RWPE1 (cell line): ENCODE data around the gene B4GALT1.

Experiments
- CTCF ChIA-PET: fragments of 350-600 bp; sonication (Branson Sonifier 250); formaldehyde crosslinking; extraction: SDS; loops from one replicate; lab custom pipeline; 2021; lab: Yijun Ruan, JAX
- POLR2A ChIA-PET: fragments of 400-600 bp; formaldehyde crosslinking; extraction: SDS; loops from one replicate; lab custom pipeline; 2020; ENCODE audit warnings: antibody characterized with exemption; ENCODE audit not compliant: low non-redundant PET; lab: Yijun Ruan, JAX
- DNase-seq: peaks from one replicate; pipeline ENCODE4 v3.0.0; 2012; ENCODE audit warnings: low spot score
- H3K27ac ChIP-seq: fragments of 450-650 bp; 2 replicates; pipeline ENCODE4 v1.5.1; 2017
- TF ChIP-seq, protein P1 (sequence below): fragments of 450-650 bp; conservative IDR thresholded peaks from 2 replicates; pipeline ENCODE4 v1.5.1; 2017; ENCODE audit warnings: low read depth, mild to moderate bottlenecking

B4GALT1 gene

DNA sequence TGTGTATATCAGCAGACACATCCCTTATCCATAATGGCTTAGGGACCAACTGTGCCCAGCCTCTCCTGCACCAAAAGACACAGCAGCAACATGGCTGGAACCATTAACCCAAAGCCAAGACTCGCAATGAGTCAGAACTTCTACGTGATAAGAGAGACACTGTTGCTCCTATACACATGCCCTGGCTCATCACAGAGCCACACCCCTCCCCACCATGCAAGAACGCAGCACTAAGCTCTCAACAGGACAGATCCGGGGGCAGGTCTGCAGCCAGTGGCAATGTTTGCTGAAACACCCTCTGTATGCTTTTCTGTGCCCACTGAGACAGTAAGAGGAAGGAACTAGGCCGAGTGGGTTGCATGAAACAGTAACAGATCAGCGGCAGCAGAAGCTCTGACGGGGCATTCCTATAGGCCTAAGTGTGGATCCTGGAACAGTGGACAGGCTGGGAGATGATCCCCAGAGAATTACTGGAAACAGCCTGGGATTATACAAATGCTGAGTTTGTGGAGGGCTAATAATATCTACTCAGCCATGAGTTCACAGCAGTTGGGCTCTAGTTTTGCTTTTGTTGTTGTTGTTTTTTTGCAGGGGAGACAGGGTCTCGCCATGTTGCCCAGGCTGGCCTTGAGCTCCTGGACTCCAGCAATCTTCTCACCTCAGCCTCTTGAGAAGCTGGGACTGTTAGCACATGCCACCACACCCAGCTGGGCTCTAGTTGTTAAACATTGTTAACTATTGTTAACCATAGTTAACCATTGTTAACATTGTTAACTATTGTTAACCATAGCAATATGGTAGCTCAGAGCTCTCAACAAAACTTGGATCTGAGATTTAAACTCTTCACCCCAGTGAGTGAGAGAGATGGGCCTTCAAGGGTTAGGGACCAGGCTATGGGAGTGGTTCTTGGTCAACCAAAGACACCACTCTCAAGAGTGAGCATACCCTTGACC lies 41.0 kb downstream of the B4GALT1 start:
- CTCF ChIA-PET, result interaction anchor here (0.5 to 1.1 kb wide), 3 partner anchors 12 to 16 kb away, joined by 3 to 5 read pairs (median 4); no protein-coding TSS in a partner anchor
- TF ChIP-seq, protein P1, sequence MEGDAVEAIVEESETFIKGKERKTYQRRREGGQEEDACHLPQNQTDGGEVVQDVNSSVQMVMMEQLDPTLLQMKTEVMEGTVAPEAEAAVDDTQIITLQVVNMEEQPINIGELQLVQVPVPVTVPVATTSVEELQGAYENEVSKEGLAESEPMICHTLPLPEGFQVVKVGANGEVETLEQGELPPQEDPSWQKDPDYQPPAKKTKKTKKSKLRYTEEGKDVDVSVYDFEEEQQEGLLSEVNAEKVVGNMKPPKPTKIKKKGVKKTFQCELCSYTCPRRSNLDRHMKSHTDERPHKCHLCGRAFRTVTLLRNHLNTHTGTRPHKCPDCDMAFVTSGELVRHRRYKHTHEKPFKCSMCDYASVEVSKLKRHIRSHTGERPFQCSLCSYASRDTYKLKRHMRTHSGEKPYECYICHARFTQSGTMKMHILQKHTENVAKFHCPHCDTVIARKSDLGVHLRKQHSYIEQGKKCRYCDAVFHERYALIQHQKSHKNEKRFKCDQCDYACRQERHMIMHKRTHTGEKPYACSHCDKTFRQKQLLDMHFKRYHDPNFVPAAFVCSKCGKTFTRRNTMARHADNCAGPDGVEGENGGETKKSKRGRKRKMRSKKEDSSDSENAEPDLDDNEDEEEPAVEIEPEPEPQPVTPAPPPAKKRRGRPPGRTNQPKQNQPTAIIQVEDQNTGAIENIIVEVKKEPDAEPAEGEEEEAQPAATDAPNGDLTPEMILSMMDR, result no peak
- POLR2A ChIA-PET, result no interaction called here

DNA sequence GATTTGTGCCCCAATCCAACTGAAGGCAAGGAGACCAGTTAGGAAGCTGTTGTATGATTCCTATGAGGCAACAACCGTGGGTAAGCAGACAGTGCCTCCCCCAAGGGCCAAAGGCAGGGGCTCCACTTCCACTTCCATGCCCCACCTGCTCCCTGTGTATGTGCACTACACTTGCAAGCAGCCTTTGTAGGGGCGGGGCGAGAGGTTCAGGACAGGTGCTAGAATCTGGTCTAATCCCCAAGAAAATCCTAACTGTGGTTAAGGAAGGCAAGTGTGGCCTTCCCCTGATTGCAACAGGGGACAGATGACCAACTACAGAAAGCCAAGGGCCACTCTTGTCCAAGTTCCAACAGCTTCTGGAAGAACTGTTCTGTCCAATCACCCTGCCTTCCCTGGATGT lies 41.7 kb downstream of the B4GALT1 start:
- TF ChIP-seq, protein P1, result no peak
- ChIA-PET POLR2A (no interaction called here), CTCF (interaction anchor here (0.5 kb wide), 1 partner anchor 13 kb away, joined by 3 read pairs; no protein-coding TSS in a partner anchor)
- H3K27ac ChIP-seq, result peak overlapping the region; percentile 64
- no peak for DNase-seq

More for the DNA sequence above, 41.0 kb downstream of the B4GALT1 start:
- peak overlapping the region; percentile 64 for H3K27ac ChIP-seq
- no peak for DNase-seq

DNA sequence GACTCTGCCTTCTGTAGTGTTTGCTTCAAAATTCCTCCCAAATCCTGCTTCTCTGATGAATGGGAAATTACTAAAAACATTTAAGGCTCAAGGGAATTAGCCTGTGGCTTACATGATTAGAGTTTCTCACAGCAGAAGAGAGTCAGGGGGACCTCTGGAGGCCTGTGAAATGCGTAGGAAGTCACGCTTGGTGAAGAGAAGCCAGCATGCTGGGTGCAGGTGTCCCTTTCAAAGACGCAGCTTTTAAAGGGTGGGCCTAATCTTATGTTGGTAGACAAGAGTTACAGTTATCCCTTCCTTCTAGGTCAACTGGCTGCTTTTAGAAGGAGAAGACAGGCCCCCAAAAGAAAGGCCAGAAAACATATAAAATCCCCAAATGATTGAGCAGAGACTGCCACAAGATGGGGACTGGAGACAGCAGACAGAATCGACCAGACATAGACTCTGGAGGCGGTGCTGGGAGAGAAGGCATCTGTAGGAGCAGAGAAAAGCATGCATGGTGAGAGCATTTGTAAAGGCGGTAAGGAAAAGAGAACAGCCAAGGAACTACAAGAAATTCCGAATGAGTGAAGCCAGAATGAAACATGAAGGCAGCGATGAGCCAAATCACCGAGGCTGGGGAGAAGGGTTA lies 42.3 kb downstream of the B4GALT1 start:
- ChIA-PET POLR2A (no interaction called here), CTCF (no interaction called here)
- DNase-seq, result no peak
- TF ChIP-seq, protein P1, result no peak
- H3K27ac ChIP-seq, result peak overlapping the region; percentile 64

DNA sequence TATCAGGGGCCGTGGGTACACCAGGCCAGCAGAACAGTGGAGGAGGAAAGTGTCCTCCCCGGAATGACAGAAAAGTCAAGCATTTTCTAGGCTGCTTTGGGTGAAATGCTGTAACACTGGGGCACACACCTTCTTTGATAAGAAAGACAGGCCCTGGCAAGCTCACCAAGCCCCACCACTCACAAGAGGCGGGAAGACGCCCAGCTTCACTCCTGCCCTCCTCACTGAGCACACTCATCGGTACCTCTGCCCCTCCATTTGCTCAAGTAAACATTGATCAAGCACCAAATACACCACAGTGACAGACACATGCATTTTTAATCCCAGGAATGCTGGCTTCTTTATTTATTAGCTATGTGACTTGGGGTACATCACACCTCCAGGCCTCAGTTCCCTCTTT lies 43.1 kb downstream of the B4GALT1 start:
- TF ChIP-seq, protein P1, result no peak
- DNase-seq, result no peak
- peak overlapping the region; percentile 41 for H3K27ac ChIP-seq
- ChIA-PET CTCF (no interaction called here), POLR2A (no interaction called here)

DNA sequence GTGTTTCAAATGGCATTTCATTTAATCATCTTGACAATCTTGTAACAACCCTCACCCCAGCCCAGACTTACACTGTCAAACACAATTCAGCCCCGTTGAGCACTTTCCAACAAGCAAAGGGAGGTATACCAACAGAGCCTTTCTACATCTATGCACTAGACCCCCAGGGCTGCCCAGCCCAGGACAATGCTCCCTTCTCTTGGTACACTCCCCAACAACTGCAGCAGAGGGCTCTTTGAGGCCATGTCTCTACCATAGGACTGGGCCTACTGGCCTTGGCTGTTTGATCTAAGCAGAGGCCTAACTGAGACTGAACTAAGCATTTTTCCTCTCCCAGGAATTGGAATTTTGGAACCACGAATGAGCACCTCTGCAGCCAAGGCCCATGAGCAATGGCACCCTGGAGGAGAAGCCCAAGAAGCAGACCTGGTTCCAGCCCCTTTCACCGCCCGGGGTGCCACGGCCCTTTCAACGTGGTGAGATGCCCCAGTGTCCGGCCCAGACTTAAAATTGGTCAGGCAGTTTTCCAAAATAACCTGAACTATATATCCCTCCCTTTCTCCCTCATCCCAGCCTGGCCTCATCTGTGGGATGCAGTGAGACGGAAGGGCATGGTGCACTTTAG lies 43.6 kb downstream of the B4GALT1 start:
- CTCF ChIA-PET, result no interaction called here
- POLR2A ChIA-PET, result no interaction called here
- TF ChIP-seq, protein P1, result no peak
- H3K27ac ChIP-seq, result peak overlapping the region; percentile 41
- no peak for DNase-seq

DNA sequence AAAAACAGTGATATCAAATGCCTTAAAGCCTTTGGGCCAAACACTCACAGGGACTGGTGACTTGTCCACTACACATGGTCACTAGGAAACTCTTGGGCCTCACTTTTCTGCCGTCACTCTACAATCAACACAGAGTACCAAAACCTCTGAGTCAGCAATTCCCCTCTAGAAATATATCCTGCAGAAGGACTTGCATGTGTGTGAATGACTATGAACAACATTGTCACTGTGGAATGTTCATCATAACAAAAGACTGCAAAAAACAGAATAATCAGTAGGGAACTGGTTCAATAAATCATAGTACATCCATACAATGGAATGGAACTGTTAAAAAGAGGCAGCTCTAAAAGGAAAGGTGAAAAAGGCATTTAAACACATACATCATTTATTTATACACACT lies 46.5 kb downstream of the B4GALT1 start:
- TF ChIP-seq, protein P1, result no peak
- ChIA-PET POLR2A (no interaction called here), CTCF (no interaction called here)
- no peak for DNase-seq
- no peak overlapping the region for H3K27ac ChIP-seq
